Activated T-helper 2 cell treated with anti-CD3 and anti-CD28 coated beads, Interferon-gamma antibody, Interleukin-2, Interleukin-4, amounts not matched to agents 10 μg/mL and 5 μg/mL and 100 μg/mL, durations not matched to agents 14 hours and 24 hours and 36 hours (primary cell): ENCODE data around the gene ERAS. TPM values are rescaled to one million over a fixed set of nuclear protein-coding genes. Genes with fewer than 3 reads are reported as not detected.
A peak's percentile ranks its signal among the peaks of the same experiment; 100 is the strongest.
"Not testable (repeated sequence)": the region's sequence is repeated elsewhere in the genome, so short reads cannot be mapped to it uniquely, and the experiment has no call there.

Experiments
- DNase-seq: peaks from one replicate; pipeline ENCODE4 v3.0.0; 2021; ENCODE audit warnings: low spot score
- H3K27ac Mint-ChIP-seq: one replicate; pipeline ENCODE4 v1.8.0; 2021; ENCODE audit warnings: mixed read lengths
- H3K27me3 Mint-ChIP-seq: one replicate; pipeline ENCODE4 v1.8.0; 2021; ENCODE audit warnings: low read depth, mixed read lengths
- H3K36me3 Mint-ChIP-seq: one replicate; pipeline ENCODE4 v1.8.0; 2021; ENCODE audit warnings: low read depth, mixed read lengths
- H3K4me1 Mint-ChIP-seq: one replicate; pipeline ENCODE4 v1.8.0; 2021; ENCODE audit warnings: low read depth, mixed read lengths
- H3K4me3 Mint-ChIP-seq: one replicate; pipeline ENCODE4 v1.8.0; 2021; ENCODE audit warnings: low read depth, mild to moderate bottlenecking, moderate library complexity, mixed read lengths
- H3K9me3 Mint-ChIP-seq: one replicate; pipeline ENCODE4 v1.8.0; 2021; ENCODE audit warnings: mixed read lengths
- intact Hi-C: fragments of 100-400 bp; cut with micrococcal nuclease; formaldehyde crosslinking; loops from one replicate; pipeline ENCODE4 v1.15.1; 2023
- total RNA-seq: library from RNA; stranded (reverse); gene quantifications from 2 replicates; pipeline ENCODE4 v1.2.3, GENCODE V29; 2022

ERAS gene
- total RNA-seq, 1 donor from 2014 or later, result not detected

DNA sequence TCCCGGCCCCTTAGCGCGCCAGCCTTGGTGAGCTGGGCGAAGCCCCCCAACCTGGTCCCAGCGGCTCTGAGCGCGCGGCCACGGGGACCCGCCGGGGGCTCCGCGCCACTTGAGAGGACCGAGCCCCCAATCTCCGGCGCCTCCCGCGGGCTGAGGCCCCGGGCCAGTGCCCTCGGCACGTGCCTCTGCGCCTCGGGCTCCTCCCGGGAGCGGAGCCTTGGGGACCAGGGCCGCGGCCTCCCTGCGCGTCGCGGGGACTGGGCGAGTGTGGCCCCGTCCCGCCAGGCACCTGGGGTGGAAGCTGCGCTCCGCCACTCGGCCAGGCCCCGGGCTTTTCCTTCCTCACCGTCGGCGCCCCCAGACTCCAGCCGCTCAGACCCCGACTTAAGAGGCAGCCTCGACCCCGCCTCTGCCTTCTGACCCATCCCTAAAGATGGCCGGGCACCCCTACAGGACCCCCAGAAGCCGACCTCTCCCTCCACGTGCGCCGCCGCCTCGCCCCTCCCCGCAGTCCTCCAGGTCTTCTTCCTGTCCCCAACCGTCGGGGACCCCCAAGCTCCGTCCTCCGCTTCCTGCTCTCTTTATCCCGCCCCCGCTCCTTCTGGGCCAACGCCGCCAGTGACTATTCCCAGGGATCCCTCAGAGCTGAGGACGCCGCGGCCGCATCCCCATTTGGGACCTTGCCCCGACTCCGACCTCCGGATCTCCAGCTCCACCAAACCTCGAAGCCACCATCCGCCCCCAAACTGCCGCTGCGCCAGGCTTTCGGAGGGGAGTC, 752 bp downstream of the ERAS start:
- no peak overlapping the region for H3K4me3 Mint-ChIP-seq
- no peak overlapping the region for H3K27ac Mint-ChIP-seq
- intact Hi-C loops, result no loop called here
- H3K9me3 Mint-ChIP-seq, result no peaks in the 10 kb centered on the region
- H3K4me1 Mint-ChIP-seq, result peaks cover under 1% of the 10 kb centered on the region
- H3K36me3 Mint-ChIP-seq, result peaks cover 24% of the 10 kb centered on the region
- peaks cover 20% of the 10 kb centered on the region for H3K27me3 Mint-ChIP-seq
- no peak for DNase-seq

DNA sequence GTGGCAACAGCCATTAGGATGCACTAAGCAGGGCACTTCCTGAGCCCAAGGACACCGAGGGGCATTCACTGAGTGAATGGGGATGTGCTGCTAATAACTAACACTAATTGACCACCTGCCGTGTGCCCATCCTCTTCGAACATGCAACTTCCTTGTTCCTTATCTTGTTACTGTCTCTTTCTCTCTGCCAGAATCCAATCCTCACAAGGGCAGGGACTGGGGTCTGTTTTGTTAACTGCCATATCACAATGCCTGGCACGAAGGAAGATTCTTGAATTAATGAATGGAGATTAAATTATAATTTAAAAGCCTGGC, 1.3 kb downstream of the ERAS start:
- no peak overlapping the region for H3K4me3 Mint-ChIP-seq
- no peak overlapping the region for H3K27ac Mint-ChIP-seq
- no peaks in the 10 kb centered on the region for H3K9me3 Mint-ChIP-seq
- intact Hi-C loops, result no loop called here
- no peak for DNase-seq
- peaks cover 24% of the 10 kb centered on the region for H3K36me3 Mint-ChIP-seq
- no peaks in the 10 kb centered on the region for H3K4me1 Mint-ChIP-seq
- H3K27me3 Mint-ChIP-seq, result peaks cover 22% of the 10 kb centered on the region

- H3K4me3 Mint-ChIP-seq, result no peak overlapping the region
- H3K27me3 Mint-ChIP-seq, result peaks cover 38% of the 10 kb centered on the region
- no peak for DNase-seq
- intact Hi-C loops, result no loop called here
- H3K27ac Mint-ChIP-seq, result no peak overlapping the region
- peaks cover 18% of the 10 kb centered on the region for H3K36me3 Mint-ChIP-seq
- peaks cover 2% of the 10 kb centered on the region for H3K4me1 Mint-ChIP-seq
- H3K9me3 Mint-ChIP-seq, result no peaks in the 10 kb centered on the region
Observed at GRCh38 chrX:48829016-48829735, 2.9 kb downstream of the ERAS start.

DNA sequence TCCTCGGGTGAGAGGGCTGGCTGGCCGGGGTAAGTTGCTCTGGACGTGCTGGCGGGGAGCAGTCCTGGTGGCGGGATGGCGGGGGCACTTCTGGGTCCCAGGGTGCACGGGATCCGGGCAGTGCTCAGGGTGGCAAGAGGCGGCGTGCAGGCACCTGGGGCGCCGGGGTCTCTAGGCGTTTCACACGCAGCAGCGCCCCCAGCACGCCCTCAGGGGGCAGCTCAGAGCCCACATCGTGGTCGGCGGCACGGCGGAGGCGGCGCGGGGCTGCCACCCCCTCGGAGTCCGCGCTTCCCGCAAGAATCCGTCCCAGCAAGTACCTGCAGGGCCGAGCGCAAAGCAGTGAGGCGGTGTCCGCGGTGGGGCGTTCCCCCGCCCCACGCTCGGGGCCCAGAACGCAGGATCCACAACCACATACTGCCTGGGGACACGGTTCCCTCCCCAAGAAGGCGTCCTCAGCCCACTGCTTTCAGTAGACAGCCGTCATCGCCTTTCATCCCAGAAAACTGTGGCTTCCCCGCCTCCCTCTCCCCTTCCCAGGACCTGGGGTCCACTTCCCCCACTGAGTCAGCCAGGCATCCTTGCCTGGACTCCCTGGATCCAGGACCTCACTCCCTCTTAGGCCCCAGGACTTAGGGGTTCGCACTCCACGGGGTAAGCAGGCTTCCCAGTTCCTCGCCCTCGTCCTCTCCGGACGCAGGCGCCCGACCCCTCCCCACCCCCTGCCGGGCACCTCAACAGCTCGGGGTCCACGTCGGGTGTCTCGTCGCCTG, 5.0 kb downstream of the ERAS start:
- no peak for DNase-seq
- H3K27me3 Mint-ChIP-seq, result peaks cover 52% of the 10 kb centered on the region
- intact Hi-C loops, result no loop called here

DNA sequence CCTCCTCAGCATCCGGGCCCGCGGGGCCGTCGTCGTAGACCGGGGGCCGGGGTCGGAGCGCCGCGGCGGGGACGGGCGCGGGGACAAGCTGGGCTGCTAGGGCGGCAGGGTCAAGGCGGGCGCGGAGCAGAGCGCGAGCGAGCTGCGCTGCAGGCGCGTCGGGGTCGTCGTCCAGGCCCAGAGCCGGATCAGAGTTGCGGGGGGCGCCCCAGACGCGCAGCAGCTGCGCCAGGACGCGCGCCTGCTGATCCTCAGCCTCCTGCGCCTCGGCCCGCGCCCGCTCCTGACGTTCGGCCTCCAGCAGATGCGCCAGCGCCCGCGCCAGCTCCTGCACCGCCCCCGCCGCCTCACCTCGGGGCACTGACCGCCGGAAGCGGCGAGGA, 5.6 kb downstream of the ERAS start:
- Mint-ChIP-seq H3K36me3 (peaks cover 5% of the 10 kb centered on the region), H3K9me3 (no peaks in the 10 kb centered on the region), H3K4me1 (peaks cover 10% of the 10 kb centered on the region), H3K4me3 (no peak overlapping the region), H3K27ac (no peak overlapping the region), H3K27me3 (peaks cover 56% of the 10 kb centered on the region)
- DNase-seq, result no peak
- intact Hi-C loops, result no loop called here

More for the DNA sequence above, 5.0 kb downstream of the ERAS start:
- H3K36me3 Mint-ChIP-seq, result peaks cover 5% of the 10 kb centered on the region
- no peak overlapping the region for H3K4me3 Mint-ChIP-seq
- no peaks in the 10 kb centered on the region for H3K9me3 Mint-ChIP-seq
- no peak overlapping the region for H3K27ac Mint-ChIP-seq
- H3K4me1 Mint-ChIP-seq, result peaks cover 10% of the 10 kb centered on the region

GRCh38 chrX:48833542-48834138, 7.3 kb downstream of the ERAS start:
- no peak overlapping the region for H3K27ac Mint-ChIP-seq
- no peaks in the 10 kb centered on the region for H3K36me3 Mint-ChIP-seq
- no peak for DNase-seq
- intact Hi-C loops, result no loop called here
- no peak overlapping the region for H3K4me3 Mint-ChIP-seq
- peaks cover 50% of the 10 kb centered on the region for H3K27me3 Mint-ChIP-seq
- peaks cover 10% of the 10 kb centered on the region for H3K4me1 Mint-ChIP-seq
- H3K9me3 Mint-ChIP-seq, result no peaks in the 10 kb centered on the region

DNA sequence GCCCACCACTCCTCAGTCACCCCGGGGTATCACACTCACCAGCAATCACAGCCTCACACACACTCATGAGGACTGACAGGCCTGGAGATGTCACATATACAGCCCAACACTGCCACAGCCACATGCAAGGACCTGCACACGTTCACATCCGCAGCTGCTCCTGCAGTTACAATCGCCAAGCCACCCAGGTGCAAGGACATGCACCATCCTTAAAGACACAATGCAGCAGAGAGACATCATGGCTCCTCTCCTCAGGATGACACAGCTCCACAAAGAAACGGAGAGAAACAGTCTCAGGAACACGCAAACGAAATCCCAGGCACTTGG, 8.0 kb downstream of the ERAS start:
- Mint-ChIP-seq H3K4me3 (peak overlapping the region; percentile 69), H3K4me1 (peaks cover 10% of the 10 kb centered on the region), H3K36me3 (no peaks in the 10 kb centered on the region), H3K9me3 (no peaks in the 10 kb centered on the region), H3K27ac (no peak overlapping the region), H3K27me3 (peaks cover 50% of the 10 kb centered on the region)
- intact Hi-C loops, result no loop called here
- DNase-seq, result no peak

- Mint-ChIP-seq H3K9me3 (no peaks in the 10 kb centered on the region), H3K27me3 (peaks cover 42% of the 10 kb centered on the region), H3K4me1 (peaks cover 10% of the 10 kb centered on the region), H3K4me3 (peak within 1 kb of the TSS; percentile 69), H3K27ac (no peak within 1 kb of the TSS), H3K36me3 (no peaks in the 10 kb centered on the region)
- intact Hi-C loops, result no loop called here
- DNase-seq, result no peak
Observed at GRCh38 chrX:48835524-48836329, 9.4 kb downstream of the ERAS start, which contains the start of gene PCSK1N. PCSK1N (minus strand) TSS chrX:48835610; CDS start chrX:48835532, 78 bp downstream.

DNA sequence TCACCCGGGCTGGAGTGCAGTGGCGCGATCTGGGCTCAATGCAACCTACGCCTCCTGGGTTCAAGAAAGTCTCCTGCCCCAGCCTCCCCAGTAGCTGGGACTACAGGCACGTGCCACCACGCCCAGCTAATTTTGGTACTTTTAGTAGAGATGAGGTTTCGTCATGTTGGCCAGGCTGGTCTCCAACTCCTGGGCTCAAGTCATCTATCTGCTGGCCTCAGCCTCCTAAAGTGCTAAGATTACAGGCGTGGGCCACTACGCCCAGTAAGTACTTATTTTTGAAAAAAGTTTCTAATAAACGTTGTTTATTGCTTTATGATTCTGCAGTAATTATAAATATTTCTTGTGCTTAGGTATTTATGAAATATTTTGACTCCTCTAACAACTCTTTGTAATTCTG, 13.4 kb downstream of the ERAS start:
- Mint-ChIP-seq H3K4me1 (peaks cover 3% of the 10 kb centered on the region), H3K27me3 (peaks cover 19% of the 10 kb centered on the region), H3K4me3 (no peak overlapping the region), H3K9me3 (no peaks in the 10 kb centered on the region), H3K36me3 (no peaks in the 10 kb centered on the region), H3K27ac (no peak overlapping the region)
- intact Hi-C loops, result no loop called here
- no peak for DNase-seq

DNA sequence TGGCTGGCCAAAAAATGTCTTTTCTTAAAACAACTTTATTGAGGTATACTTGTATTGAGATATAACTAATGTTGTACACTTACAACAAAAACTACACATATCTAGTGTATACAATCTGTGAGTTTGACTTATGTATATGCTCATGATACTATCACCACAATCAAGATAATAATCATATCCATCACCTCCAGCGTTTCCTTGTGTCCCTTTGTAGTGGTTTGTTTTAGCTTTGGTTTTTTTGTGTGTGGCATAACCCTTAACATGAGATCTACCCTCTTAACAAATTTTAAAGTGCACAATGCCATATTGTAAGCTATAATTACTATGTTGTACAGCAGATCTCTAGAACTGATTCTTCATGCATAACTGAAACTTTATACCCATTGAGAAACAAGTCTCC, 22.5 kb downstream of the ERAS start:
- Mint-ChIP-seq H3K9me3 (no peaks in the 10 kb centered on the region), H3K4me1 (peaks cover 4% of the 10 kb centered on the region), H3K27me3 (peaks cover 6% of the 10 kb centered on the region), H3K36me3 (no peaks in the 10 kb centered on the region), H3K4me3 (no peak overlapping the region), H3K27ac (no peak overlapping the region)
- DNase-seq, result no peak
- intact Hi-C loops, result no loop called here

- H3K27ac Mint-ChIP-seq, result no peak overlapping the region
- peaks cover 17% of the 10 kb centered on the region for H3K27me3 Mint-ChIP-seq
- no peak for DNase-seq
- H3K9me3 Mint-ChIP-seq, result no peaks in the 10 kb centered on the region
- H3K4me3 Mint-ChIP-seq, result no peak overlapping the region
- no peaks in the 10 kb centered on the region for H3K36me3 Mint-ChIP-seq
- H3K4me1 Mint-ChIP-seq, result peaks cover 11% of the 10 kb centered on the region
- intact Hi-C loops, result no loop called here
Observed at GRCh38 chrX:48852857-48853256, 26.5 kb downstream of the ERAS start.

DNA sequence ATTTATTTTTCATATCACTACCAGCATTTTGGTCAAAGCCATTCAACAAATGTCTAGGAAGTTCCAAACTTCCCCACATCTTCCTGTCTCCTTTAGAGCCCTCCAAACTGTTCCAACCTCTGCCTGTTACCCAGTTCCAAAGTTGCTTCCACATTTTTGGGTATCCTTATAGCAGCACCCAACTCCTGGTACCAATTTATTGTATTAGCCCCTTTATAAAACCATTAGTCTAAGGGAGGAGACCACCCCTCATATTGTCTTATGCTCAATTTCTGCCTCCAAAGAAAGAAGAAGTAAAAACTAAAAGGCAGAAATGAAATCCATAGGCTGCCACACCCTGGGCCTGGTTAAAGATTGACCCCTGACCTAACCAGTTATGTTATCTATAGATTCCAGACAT, 27.2 kb downstream of the ERAS start:
- not testable (repeated sequence) for H3K9me3 Mint-ChIP-seq, DNase-seq
- peaks cover 17% of the 10 kb centered on the region for H3K27me3 Mint-ChIP-seq

More for the DNA sequence above, 27.2 kb downstream of the ERAS start:
- H3K4me3 Mint-ChIP-seq, H3K27ac Mint-ChIP-seq, H3K36me3 Mint-ChIP-seq, intact Hi-C loops: not testable (repeated sequence)
- peaks cover 11% of the 10 kb centered on the region for H3K4me1 Mint-ChIP-seq
